Stimulated activated CD8-positive, alpha-beta memory T cell treated with anti-CD3 and anti-CD28 coated beads, Interleukin-2, amount 100 ng/mL, for 48 hours (primary cell): ENCODE data around the gene SV2B.
"Not testable (repeated sequence)": the region's sequence is repeated elsewhere in the genome, so short reads cannot be mapped to it uniquely, and the experiment has no call there.

Experiments
- DNase-seq, 2 donors: peaks; one replicate each; pipeline ENCODE4 v3.0.0-alpha.2; 2020; ENCODE audit warnings: low read depth in 2 of 2

The SV2B gene

DNA sequence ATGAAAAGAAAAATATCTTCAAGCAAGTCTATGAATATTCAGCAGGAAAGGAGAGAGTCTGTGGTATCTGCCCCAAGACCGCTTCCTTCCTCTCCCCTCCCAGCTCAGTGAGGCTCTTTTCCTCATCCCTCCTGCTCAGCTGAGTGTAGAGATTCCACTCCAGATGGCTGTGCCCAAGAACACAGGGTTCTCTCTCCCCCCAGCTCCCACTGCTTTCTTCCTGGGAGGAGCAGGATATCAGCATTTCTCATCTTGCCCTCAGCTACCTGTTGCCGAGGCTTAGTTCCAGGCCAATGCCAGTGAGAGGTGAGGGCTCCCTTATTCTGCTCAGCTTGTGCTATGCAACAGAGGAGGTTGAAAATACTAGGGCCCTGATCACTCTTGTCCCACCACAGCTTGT lies 211.9 kb downstream of the SV2B start:
- no peak for DNase-seq

DNA sequence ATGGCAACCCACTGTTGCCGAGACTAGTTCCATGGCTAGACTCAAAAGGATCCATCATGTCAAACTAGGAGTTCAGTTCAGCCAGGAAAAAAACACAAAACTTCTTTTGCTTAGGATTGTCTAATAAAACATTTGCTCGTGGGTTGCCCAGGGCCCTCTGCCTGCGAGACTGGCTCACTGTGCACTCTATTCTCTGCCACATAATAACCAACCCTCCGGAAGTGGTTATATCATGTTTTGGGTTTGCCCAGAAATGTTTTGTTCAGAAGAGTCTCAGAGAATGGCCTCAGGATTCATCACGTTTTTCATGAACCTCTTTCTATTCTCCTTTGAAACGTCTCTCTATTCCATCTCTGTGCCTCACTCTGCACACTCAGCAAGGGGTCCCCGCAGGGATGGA lies 216.1 kb downstream of the SV2B start:
- DNase-seq: no peak

GRCh38 chr15:91318516-91318915 lies 218.5 kb downstream of the SV2B start:
- DNase-seq: no peak

GRCh38 chr15:91318931-91319330 lies 218.9 kb downstream of the SV2B start:
- no peak for DNase-seq

GRCh38 chr15:91319371-91320059 lies 219.5 kb downstream of the SV2B start:
- DNase-seq: no peak

GRCh38 chr15:91320101-91320500 lies 220.0 kb downstream of the SV2B start:
- DNase-seq: no peak

DNA sequence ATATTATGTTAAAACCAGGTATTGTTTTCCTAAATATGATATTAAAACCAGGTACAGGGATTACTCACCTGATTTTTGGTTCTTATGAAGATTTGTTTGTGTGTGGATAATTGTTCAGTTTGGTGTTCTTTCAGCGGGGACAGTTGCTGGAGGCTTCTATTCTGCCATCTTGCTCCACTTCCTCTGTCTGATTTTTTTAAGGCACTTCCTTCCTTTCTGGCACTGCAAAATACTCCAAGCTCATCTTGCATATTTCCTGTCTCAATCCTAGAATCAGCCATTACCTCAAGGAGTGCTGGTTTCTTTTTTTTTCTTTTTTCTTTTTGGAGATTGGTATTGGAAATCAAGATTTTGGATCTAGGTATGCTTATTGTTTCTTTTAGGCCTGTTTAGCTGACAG lies 229.9 kb downstream of the SV2B start:
- DNase-seq: no peak

DNA sequence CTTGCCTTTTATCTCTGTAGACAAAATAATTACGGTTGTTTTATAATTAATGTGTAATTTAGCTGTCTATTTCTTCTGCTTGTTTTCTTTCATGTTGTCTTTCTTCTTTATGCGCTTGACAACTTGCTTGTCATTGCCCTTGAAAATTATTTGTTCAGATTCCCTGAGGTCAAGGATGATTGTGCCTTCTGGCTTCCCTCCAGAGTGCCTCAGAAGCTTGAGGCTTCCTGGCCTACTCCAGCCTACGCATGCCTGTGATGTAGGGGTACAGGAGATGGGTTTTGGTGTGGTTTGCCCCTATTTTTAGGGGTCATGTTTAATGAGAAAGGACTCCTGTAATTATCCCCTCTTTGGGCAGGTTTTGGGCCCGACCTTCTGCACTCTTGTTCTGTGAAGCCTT lies 231.5 kb downstream of the SV2B start:
- no peak for DNase-seq

GRCh38 chr15:91335702-91336101 lies 235.6 kb downstream of the SV2B start:
- no peak for DNase-seq

DNA sequence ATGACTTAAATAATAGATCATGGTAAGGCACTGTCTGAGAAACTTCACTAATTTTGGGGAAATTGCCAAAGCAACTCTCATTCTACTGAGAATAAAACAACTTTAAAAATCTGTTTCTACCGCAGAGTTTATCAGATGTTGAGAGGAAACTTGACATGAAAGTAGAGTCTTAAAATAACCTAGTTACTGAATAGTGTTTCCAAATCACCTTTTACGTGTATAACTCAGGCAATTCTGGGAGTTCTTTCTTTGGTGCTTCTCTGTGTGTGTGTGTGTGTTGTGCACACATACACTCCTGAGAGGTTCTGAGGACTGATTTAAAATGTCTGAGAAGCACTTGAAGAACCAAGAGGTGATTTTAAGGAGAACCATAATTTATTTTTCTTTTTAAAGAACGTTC lies 236.6 kb downstream of the SV2B start:
- DNase-seq: no peak

- no peak for DNase-seq
Observed at GRCh38 chr15:91338766-91339165, 238.7 kb downstream of the SV2B start.

DNA sequence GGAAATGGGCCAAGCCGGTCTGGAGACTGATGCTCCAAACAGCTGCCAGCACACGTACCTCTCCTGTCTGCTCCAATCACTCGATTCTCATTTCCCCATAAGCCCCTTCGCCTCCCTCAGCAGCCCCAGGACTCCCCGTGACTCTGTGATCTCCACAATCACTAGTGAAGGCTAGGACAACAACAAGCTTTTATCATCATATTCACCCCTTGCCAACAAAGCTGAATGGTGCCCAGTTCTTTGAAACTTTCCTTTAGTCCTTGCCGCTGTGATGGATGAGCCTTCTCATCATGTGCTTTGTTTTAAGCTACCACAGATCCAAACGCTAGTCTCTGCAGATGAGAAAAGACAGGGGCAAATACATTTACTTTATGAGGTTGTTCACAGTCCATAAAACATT lies 242.0 kb downstream of the SV2B start:
- DNase-seq: no peak

DNA sequence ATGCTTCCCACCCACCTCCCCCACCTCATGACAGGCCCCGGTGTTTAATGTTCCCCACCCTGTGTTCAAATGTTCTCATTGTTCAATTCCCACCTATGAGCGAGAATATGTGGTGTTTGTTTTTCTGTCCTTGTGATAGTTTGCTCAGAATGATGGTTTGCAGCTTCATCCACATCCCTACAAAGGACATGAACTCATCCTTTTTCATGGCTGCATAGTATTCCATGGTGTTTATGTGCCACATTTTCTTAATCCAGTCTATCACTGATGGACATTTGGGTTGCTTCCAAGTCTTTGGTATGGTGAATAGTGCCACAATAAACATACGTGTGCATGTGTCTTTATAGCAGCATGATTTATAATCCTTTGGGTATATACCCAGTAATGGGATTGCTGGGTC lies 244.9 kb downstream of the SV2B start:
- not testable (repeated sequence) for DNase-seq

DNA sequence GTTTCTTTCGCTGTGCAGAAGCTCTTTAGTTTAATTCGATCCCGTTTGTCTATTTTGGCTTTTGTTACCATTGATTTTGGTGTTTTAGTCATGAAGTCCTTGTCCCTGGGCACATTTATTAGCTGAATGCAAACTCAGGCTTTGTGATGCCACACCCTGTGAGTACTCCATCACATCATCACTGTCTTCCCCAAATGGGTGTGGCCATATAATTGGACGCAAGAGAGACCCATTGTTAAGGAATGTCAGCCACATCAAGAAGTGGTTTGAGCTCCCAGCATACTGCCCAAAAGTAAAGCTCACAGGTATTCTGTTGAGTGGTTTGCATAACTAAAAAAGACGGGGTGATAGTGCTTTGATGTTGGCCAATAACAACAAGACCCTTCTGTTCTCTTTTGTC lies 245.7 kb downstream of the SV2B start:
- DNase-seq: no peak

DNA sequence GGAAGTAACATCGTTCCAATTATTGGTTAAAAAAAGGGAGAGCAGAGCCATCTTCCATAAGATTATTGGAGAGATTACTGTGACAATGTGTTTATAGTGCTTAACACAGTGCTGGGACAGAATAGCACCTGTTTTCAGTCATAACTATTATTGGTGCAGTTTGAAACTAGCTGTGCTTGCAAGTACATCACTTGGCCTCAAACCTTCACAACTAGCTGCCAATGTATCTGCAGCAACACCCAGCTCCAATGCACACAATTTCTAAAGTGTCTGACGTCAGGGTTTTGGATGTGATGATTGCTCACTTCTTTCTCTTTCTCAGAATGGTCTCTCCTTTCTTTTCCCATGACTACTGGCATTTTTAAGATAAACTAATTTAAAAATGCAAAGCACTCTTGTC lies 246.2 kb downstream of the SV2B start:
- DNase-seq: no peak

- DNase-seq: no peak
Observed at GRCh38 chr15:91348752-91349500, 248.9 kb downstream of the SV2B start.
